Cardiac fibroblast (primary cell): ENCODE measurements around the gene NMD3.

Experiments used
- DNase-seq, 2 donors: peaks; one replicate each; pipeline versions ENCODE4 v3.0.0 to v3.0.0-alpha.2; 2010; ENCODE audit warnings: low read depth in 2 of 2
- H3K4me3 ChIP-seq, 2 donors: replicated peaks in 1 of 2; 1 replicate in 1 of 2; 2 replicates in 1 of 2; pipeline ENCODE4 v1.5.1; 2011; ENCODE audit warnings: low read depth in 2 of 2, low read length in 2 of 2, mild to moderate bottlenecking in 2 of 2, moderate library complexity in 1 of 2
- CTCF ChIP-seq: IDR thresholded peaks from one replicate; pipeline ENCODE4 v1.5.1; 2011; ENCODE audit warnings: low read depth, mild to moderate bottlenecking, low read length, inconsistent platforms

Gene NMD3

GRCh38 chr3:161265916-161266571 is 44.9 kb downstream of the NMD3 start:
- TF ChIP-seq CTCF: no peak
- H3K4me3 ChIP-seq: no peak overlapping the region
- DNase-seq: peak in 1 of 2 donors; percentile 23

GRCh38 chr3:161266731-161267150 is 45.6 kb downstream of the NMD3 start:
- no peak overlapping the region for H3K4me3 ChIP-seq
- TF ChIP-seq CTCF: no peak

GRCh38 chr3:161267646-161268045 is 46.5 kb downstream of the NMD3 start:
- DNase-seq: no peak
- no peak for TF ChIP-seq CTCF
- H3K4me3 ChIP-seq: no peak overlapping the region

More at GRCh38 chr3:161266731-161267150, 45.6 kb downstream of the NMD3 start:
- DNase-seq: peak; percentile 56 to 89

- no peak overlapping the region for H3K4me3 ChIP-seq
- no peak for DNase-seq
- no peak for TF ChIP-seq CTCF
These were observed 47.5 kb downstream of the NMD3 start for GRCh38 chr3:161268601-161269000.

- H3K4me3 ChIP-seq: no peak overlapping the region
- peak in 1 of 2 donors; percentile 11 for DNase-seq
- TF ChIP-seq CTCF: no peak
These were observed 49.9 kb downstream of the NMD3 start for GRCh38 chr3:161270991-161271390.

- no peak overlapping the region for H3K4me3 ChIP-seq
- no peak for TF ChIP-seq CTCF
- no peak for DNase-seq
These were observed 50.5 kb downstream of the NMD3 start for GRCh38 chr3:161271646-161272045.

GRCh38 chr3:161272524-161272923 is 51.4 kb downstream of the NMD3 start:
- TF ChIP-seq CTCF: no peak
- H3K4me3 ChIP-seq: no peak overlapping the region
- DNase-seq: no peak
